Keratinocyte (primary cell): ENCODE results near the gene SFMBT2. TPM values are rescaled to one million over a fixed set of nuclear protein-coding genes. Genes with fewer than 3 reads are reported as not detected.

Experiments used
- DNase-seq: peaks from one replicate; pipeline ENCODE4 v3.0.0-alpha.2; 2011; ENCODE audit warnings: low read depth, missing footprints, low spot score
- FAIRE-seq: peaks from 2 replicates; lab custom pipeline; 2011; peaks lifted over from hg19 to GRCh38; lab: Jason Lieb, UNC
- H2AFZ ChIP-seq: 2 replicates; pipeline ENCODE4 v1.6.0; 2012; ENCODE audit warnings: low read length, control low read depth, inconsistent platforms; ENCODE audit not compliant: control insufficient read depth
- H3K27ac ChIP-seq: 2 replicates; pipeline ENCODE4 v1.5.1; 2011; ENCODE audit warnings: low read length; ENCODE audit not compliant: control insufficient read depth, insufficient read depth
- H3K27me3 ChIP-seq: 3 replicates; pipeline ENCODE4 v1.6.0; 2011; ENCODE audit warnings: low read length; ENCODE audit not compliant: control insufficient read depth, insufficient read depth; ENCODE audit errors: extremely low read depth
- H3K36me3 ChIP-seq, 2 experiments: 2 replicates in 1 of 2; 3 replicates in 1 of 2; pipeline ENCODE4 v1.5.1; 2011; ENCODE audit warnings: low read length in 2 of 2, mild to moderate bottlenecking in 1 of 2; ENCODE audit not compliant: control insufficient read depth in 2 of 2, insufficient read depth in 2 of 2; ENCODE audit errors: extremely low read depth in 1 of 2
- H3K4me1 ChIP-seq: 3 replicates; pipeline ENCODE4 v1.5.1; 2011; ENCODE audit warnings: low read length; ENCODE audit not compliant: control insufficient read depth, insufficient read depth; ENCODE audit errors: extremely low read depth
- H3K4me2 ChIP-seq: 3 replicates; pipeline ENCODE4 v1.6.0; 2011; ENCODE audit warnings: low read depth, low read length; ENCODE audit not compliant: control insufficient read depth, insufficient read depth; ENCODE audit errors: extremely low read depth
- H3K4me3 ChIP-seq, 3 experiments: fragments of 200-600 bp in 1 of 3; sonication (generic) in 1 of 3; 2 replicates in 2 of 3; 3 replicates in 1 of 3; pipeline ENCODE4 v1.5.1; 2011 to 2016; ENCODE audit warnings: low read length in 3 of 3, mild to moderate bottlenecking in 3 of 3, control low read depth in 2 of 3, inconsistent platforms in 1 of 3, low read depth in 1 of 3, mixed read lengths in 1 of 3, mixed run types in 1 of 3, moderate library complexity in 1 of 3; ENCODE audit not compliant: control insufficient read depth in 2 of 3, insufficient read depth in 2 of 3; ENCODE audit errors: extremely low read depth in 1 of 3
- H3K79me2 ChIP-seq: 2 replicates; pipeline ENCODE4 v1.6.0; 2012; ENCODE audit warnings: low read length; ENCODE audit not compliant: control insufficient read depth, insufficient read depth
- H3K9ac ChIP-seq: 3 replicates; pipeline ENCODE4 v1.6.0; 2011; ENCODE audit warnings: low read length; ENCODE audit not compliant: control insufficient read depth, insufficient read depth; ENCODE audit errors: extremely low read depth
- H3K9me1 ChIP-seq: 3 replicates; pipeline ENCODE4 v1.6.0; 2011; ENCODE audit warnings: low read length; ENCODE audit not compliant: control insufficient read depth, insufficient read depth; ENCODE audit errors: extremely low read depth
- H3K9me3 ChIP-seq: 2 replicates; pipeline ENCODE4 v1.5.1; 2012; ENCODE audit warnings: low read depth, low read length; ENCODE audit not compliant: control insufficient read depth
- H4K20me1 ChIP-seq: 3 replicates; pipeline ENCODE4 v1.6.0; 2011; ENCODE audit warnings: low read length; ENCODE audit not compliant: control insufficient read depth, insufficient read depth; ENCODE audit errors: extremely low read depth
- CTCF ChIP-seq, 3 experiments: IDR thresholded peaks in 1 of 3; conservative IDR thresholded peaks in 1 of 3; optimal IDR thresholded peaks in 1 of 3; 2 replicates in 2 of 3; 3 replicates in 1 of 3; pipeline versions ENCODE3 to v1.5.1; 2011; ENCODE audit warnings: low read length in 3 of 3, mild to moderate bottlenecking in 3 of 3, moderate library complexity in 2 of 3, control low read depth in 1 of 3, inconsistent platforms in 1 of 3; ENCODE audit not compliant: insufficient read depth in 2 of 3; ENCODE audit errors: extremely low read depth in 1 of 3
- EZH2 ChIP-seq: IDR thresholded peaks from one replicate; pipeline ENCODE4 v1.6.1; 2012; ENCODE audit warnings: inconsistent platforms, mild to moderate bottlenecking, low read length, moderate library complexity
- dilution Hi-C: fragments of 300-500 bp; cut with MboI; formaldehyde crosslinking; loops from one replicate; pipeline ENCODE4 v1.7.0; 2020; ENCODE audit warnings: low sequenced_read_pairs; ENCODE audit not compliant: extremely low pct_ligation_motif_present
- polyA plus RNA-seq, 5 experiments: library from polyadenylated mRNA; depleted of rRNA in 3 of 5; stranded (reverse) in 3 of 5; stranded (forward) in 1 of 5; unstranded in 1 of 5; fragments of >200 nt; gene quantifications; 1 replicate in 1 of 5; 2 replicates in 3 of 5; 3 replicates in 1 of 5; pipeline versions ENCODE4 v1.2.1 to v1.2.3, GENCODE V29; 2011 to 2012; ENCODE audit warnings: missing spikeins in 2 of 5, low read depth in 1 of 5, low replicate concordance in 1 of 5

The SFMBT2 gene
- polyA plus RNA-seq, 1 donor (not counting 4 experiments of a cell fraction or from before 2014, with no cell fraction given) = 0.71 TPM

- no peak overlapping the region for H2AFZ ChIP-seq
- no peaks in the 10 kb centered on the region for H3K9me3 ChIP-seq
- H3K27ac ChIP-seq = no peak overlapping the region
- no peak overlapping the region for H3K9ac ChIP-seq
- TF ChIP-seq CTCF (optimal IDR thresholded peaks at IDR 0.05 in 1 of 3, IDR thresholded peaks at IDR 0.05 in 1 of 3, conservative IDR thresholded peaks at IDR 0.05 in 1 of 3; ENCODE audit: extremely low read depth in 1 of 3, insufficient read depth in 2 of 3, low read length in 3 of 3) = no peak
- no peak for TF ChIP-seq EZH2
- no peaks in the 10 kb centered on the region for H3K27me3 ChIP-seq
- FAIRE-seq (no peak), DNase-seq (no peak)
- peaks cover 3% of the 10 kb centered on the region for H3K4me1 ChIP-seq
- H3K9me1 ChIP-seq = no peaks in the 10 kb centered on the region
- dilution Hi-C loops = no loop called here
- no peaks in the 10 kb centered on the region for H3K36me3 ChIP-seq
- H4K20me1 ChIP-seq = no peaks in the 10 kb centered on the region
- no peak overlapping the region for H3K4me3 ChIP-seq
- no peak overlapping the region for H3K4me2 ChIP-seq
- no peaks in the 10 kb centered on the region for H3K79me2 ChIP-seq
Observed at GRCh38 chr10:7315906-7316305, 94.9 kb downstream of the SFMBT2 start.

- Histone ChIP-seq H2AFZ (no peak overlapping the region), H3K27me3 (no peaks in the 10 kb centered on the region), H3K9ac (no peak overlapping the region), H3K9me3 (no peaks in the 10 kb centered on the region), H3K79me2 (no peaks in the 10 kb centered on the region), H4K20me1 (no peaks in the 10 kb centered on the region), H3K4me1 (peaks cover 3% of the 10 kb centered on the region), H3K4me3 (no peak overlapping the region), H3K4me2 (no peak overlapping the region), H3K36me3 (no peaks in the 10 kb centered on the region), H3K27ac (no peak overlapping the region), H3K9me1 (no peaks in the 10 kb centered on the region)
- no peak for FAIRE-seq
- DNase-seq = no peak
- dilution Hi-C loops = no loop called here
- no peak for TF ChIP-seq CTCF (optimal IDR thresholded peaks at IDR 0.05 in 1 of 3, IDR thresholded peaks at IDR 0.05 in 1 of 3, conservative IDR thresholded peaks at IDR 0.05 in 1 of 3; ENCODE audit: extremely low read depth in 1 of 3, insufficient read depth in 2 of 3, low read length in 3 of 3)
- no peak for TF ChIP-seq EZH2
Observed at GRCh38 chr10:7314170-7314569, 96.7 kb downstream of the SFMBT2 start.
